Stomach (tissue), 9 donors: ENCODE results near the gene DLG2. TPM values are rescaled to one million over a fixed set of nuclear protein-coding genes. Genes with fewer than 3 reads are reported as not detected.

Experiments
- DNase-seq, 2 donors: peaks; one replicate each; pipeline versions ENCODE4 v3.0.0 to v3.0.0-alpha.2; 2013 to 2019
- H3K27ac ChIP-seq, 5 donors: fragments of 200-600 bp in 4 of 5; sonication (generic) in 4 of 5; one replicate each; pipeline ENCODE4 v1.5.1; 2013 to 2019; ENCODE audit warnings: mild to moderate bottlenecking in 1 of 5, moderate library complexity in 1 of 5
- H3K27me3 ChIP-seq, 3 donors: fragments of 200-600 bp; sonication (generic); one replicate each; pipeline ENCODE4 v1.5.1; 2017 to 2019; ENCODE audit warnings: mixed run types in 1 of 3
- H3K36me3 ChIP-seq, 4 donors: fragments of 200-600 bp; sonication (generic); 1 replicate in 3 of 4; 2 replicates in 1 of 4; pipeline ENCODE4 v1.5.1; 2016 to 2019
- H3K4me1 ChIP-seq, 4 donors: fragments of 200-600 bp; sonication (generic); one replicate each; pipeline ENCODE4 v1.5.1; 2016 to 2019
- H3K4me3 ChIP-seq, 4 donors: fragments of 200-600 bp; sonication (generic) in 3 of 4; one replicate each; pipeline ENCODE4 v1.5.1; 2016 to 2019; ENCODE audit warnings: mild to moderate bottlenecking in 1 of 4
- H3K9me3 ChIP-seq, 4 donors: fragments of 200-600 bp; sonication (generic); one replicate each; pipeline ENCODE4 v1.5.1; 2016 to 2019
- EP300 ChIP-seq: sonication (generic); formaldehyde crosslinking; IDR thresholded peaks from one replicate; pipeline ENCODE4 v1.6.1; 2017; ENCODE audit warnings: antibody characterized with exemption
- POLR2A ChIP-seq, 4 donors: fragments of 450-650 bp; IDR thresholded peaks; one replicate each; pipeline ENCODE4 v1.6.1; 2016; ENCODE audit warnings: antibody characterized with exemption in 4 of 4, control low read depth in 2 of 4, mild to moderate bottlenecking in 1 of 4, moderate library complexity in 1 of 4
- POLR2AphosphoS5 ChIP-seq, 3 donors: sonication (generic); formaldehyde crosslinking; IDR thresholded peaks; one replicate each; pipeline ENCODE4 v1.6.1; 2016; ENCODE audit warnings: antibody characterized with exemption in 3 of 3
- WGBS, 5 donors: extraction: QIAGEN DNeasy Blood & Tissue Kit in 3 of 5; methylation state at CpG; one replicate each; pipeline versions ENCODE4 v1.1.5 to v1.1.7; 2013 to 2018; 5-methylcytosine and 5-hydroxymethylcytosine counted together
- intact Hi-C: fragments of 100-400 bp; cut with DNase I; formaldehyde crosslinking; loops from one replicate; pipeline ENCODE4 v1.15.1; 2023; ENCODE audit warnings: low total_unique reads
- polyA plus RNA-seq, 3 donors: library from polyadenylated mRNA; stranded (reverse); fragments of 200-250 nt; gene quantifications; one replicate each; pipeline ENCODE4 v1.2.3, GENCODE V29; 2013
- total RNA-seq, 5 donors: library from RNA; depleted of rRNA; stranded (reverse); fragments of >200 nt; gene quantifications; one replicate each; pipeline versions ENCODE4 v1.1.0 to v1.2.3, GENCODE V29; 2014 to 2016
- TF ChIP-seq, protein P1 (sequence below), 7 experiments: fragments of 450-650 bp in 4 of 7; fragments of 200-600 bp in 3 of 7; sonication (generic) in 3 of 7; IDR thresholded peaks; one replicate each; pipeline ENCODE4 v1.5.1; 2016 to 2019; ENCODE audit warnings: antibody characterized with exemption in 7 of 7, control low read depth in 2 of 7, mild to moderate bottlenecking in 1 of 7
- donor health status: healthy with polysubstance abuse.
- donor health status: Bipolar disorder and iron deficiency.
- donor health status: healthy.

DLG2 gene
- total and polyA plus RNA-seq, 8 donors = 1.3 to 19.1 (median 3.5) TPM

DNA sequence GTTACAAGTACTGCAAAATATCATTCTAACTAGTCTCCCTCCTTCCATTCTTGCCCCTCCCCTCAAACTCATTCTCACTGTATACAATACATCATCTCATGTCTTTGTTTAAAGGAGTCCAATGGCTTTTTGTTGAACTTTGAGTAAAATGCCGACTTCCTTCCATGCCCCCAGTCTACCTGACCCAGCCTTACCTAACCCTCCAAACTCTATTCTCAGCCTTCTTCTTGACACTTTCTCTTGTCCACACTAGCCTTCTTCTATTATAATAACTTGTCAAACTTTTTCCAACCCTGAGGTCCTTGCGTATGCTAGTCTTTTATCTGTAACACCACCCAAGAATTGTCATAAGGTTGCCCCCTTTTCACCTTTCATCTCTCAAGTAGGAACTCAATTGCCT lies 1329.6 kb downstream of the DLG2 start:
- 87 to 96% (median 92%) methylated on average over 2 of the region's 2 CpGs for WGBS, 5 donors
- Histone ChIP-seq H3K36me3 (no peaks in the 10 kb centered on the region), H3K27ac (no peak overlapping the region), H3K27me3 (no peaks in the 10 kb centered on the region), H3K4me3 (no peak overlapping the region), H3K4me1 (no peaks in the 10 kb centered on the region), H3K9me3 (no peaks in the 10 kb centered on the region)
- intact Hi-C loops = no loop called here
- no peak for TF ChIP-seq POLR2A (IDR thresholded peaks at IDR 0.05)
- TF ChIP-seq POLR2AphosphoS5 (IDR thresholded peaks at IDR 0.05) = no peak
- TF ChIP-seq, protein P1, sequence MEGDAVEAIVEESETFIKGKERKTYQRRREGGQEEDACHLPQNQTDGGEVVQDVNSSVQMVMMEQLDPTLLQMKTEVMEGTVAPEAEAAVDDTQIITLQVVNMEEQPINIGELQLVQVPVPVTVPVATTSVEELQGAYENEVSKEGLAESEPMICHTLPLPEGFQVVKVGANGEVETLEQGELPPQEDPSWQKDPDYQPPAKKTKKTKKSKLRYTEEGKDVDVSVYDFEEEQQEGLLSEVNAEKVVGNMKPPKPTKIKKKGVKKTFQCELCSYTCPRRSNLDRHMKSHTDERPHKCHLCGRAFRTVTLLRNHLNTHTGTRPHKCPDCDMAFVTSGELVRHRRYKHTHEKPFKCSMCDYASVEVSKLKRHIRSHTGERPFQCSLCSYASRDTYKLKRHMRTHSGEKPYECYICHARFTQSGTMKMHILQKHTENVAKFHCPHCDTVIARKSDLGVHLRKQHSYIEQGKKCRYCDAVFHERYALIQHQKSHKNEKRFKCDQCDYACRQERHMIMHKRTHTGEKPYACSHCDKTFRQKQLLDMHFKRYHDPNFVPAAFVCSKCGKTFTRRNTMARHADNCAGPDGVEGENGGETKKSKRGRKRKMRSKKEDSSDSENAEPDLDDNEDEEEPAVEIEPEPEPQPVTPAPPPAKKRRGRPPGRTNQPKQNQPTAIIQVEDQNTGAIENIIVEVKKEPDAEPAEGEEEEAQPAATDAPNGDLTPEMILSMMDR (IDR thresholded peaks at IDR 0.05) = no peak
- no peak for TF ChIP-seq EP300
- no peak for DNase-seq

DNA sequence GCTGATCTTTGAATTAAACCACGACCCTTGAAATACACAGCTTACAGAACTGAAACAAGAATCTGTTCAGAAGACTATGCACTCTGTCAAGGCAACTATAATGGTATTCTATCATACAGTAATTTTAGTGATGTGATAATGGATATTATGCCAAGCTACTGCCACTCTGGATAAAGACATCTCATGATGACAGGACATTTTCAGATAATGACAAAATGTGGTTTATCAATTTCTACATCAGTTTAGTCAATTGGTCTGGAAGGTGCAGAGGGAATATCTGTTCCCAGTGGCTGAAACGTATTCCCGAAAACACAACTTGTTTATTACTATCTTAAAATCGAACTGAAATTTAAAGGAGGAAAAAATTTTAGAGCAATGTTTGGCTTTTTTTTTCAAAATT lies 1331.3 kb downstream of the DLG2 start:
- intact Hi-C loops = no loop called here
- TF ChIP-seq POLR2AphosphoS5 (IDR thresholded peaks at IDR 0.05) (no peak), POLR2A (IDR thresholded peaks at IDR 0.05) (no peak), EP300 (no peak)
- TF ChIP-seq, protein P1 (IDR thresholded peaks at IDR 0.05) = no peak
- H3K27me3 ChIP-seq = no peaks in the 10 kb centered on the region
- WGBS, 5 donors = 77 to 87% (median 84%) methylated on average over 4 of the region's 4 CpGs
- no peak overlapping the region for H3K27ac ChIP-seq
- no peak overlapping the region for H3K4me3 ChIP-seq
- H3K4me1 ChIP-seq = no peaks in the 10 kb centered on the region
- H3K9me3 ChIP-seq = no peaks in the 10 kb centered on the region
- no peak for DNase-seq
- no peaks in the 10 kb centered on the region for H3K36me3 ChIP-seq

DNA sequence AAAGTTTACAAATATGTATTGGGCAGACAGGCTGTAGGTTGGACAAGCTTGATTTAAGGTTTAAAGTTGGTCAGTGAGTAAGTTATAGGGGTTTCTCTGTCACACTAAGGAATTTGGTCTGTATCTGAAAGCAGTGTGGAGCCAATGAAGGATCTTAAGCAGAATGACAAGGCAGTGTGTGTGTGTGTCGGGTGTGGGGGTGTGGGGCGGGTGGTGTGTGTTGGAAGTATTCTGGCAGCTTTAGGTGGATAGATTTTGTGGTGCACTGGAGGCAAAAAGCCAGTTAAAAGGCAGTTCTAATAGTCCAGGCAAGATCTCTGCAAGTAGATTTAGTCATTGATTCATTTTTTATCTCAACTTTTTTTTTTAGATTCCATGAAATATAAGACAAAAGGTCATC lies 1334.2 kb downstream of the DLG2 start:
- H3K4me3 ChIP-seq = no peak overlapping the region
- intact Hi-C loops = no loop called here

DNA sequence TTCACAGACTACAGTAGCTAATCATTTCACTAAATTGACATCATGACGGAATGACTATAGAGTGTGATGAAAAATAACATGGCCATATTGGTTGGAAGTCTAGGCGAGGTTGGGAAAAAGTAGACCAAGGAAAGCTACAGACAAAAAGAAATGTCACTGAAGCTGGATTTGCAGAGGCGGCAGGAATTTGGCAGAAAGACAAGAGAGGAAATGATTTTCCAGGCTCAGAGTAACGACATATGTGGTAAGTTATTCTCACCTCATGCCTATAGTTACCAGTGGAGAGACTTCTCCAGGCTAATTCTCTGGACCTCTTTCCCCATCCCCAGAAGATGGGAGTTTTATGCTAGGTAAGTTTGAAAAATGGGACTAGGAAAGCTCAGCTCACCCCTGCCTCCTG lies 1335.1 kb downstream of the DLG2 start:
- Histone ChIP-seq H3K4me3 (no peak overlapping the region), H3K27ac (no peak overlapping the region), H3K36me3 (no peaks in the 10 kb centered on the region), H3K9me3 (no peaks in the 10 kb centered on the region), H3K27me3 (no peaks in the 10 kb centered on the region), H3K4me1 (no peaks in the 10 kb centered on the region)
- TF ChIP-seq POLR2A (IDR thresholded peaks at IDR 0.05) = no peak
- TF ChIP-seq, protein P1 (IDR thresholded peaks at IDR 0.05) = no peak
- no peak for TF ChIP-seq EP300
- TF ChIP-seq POLR2AphosphoS5 (IDR thresholded peaks at IDR 0.05) = no peak
- DNase-seq = no peak
- 59 to 77% (median 62%) methylated on average over 4 of the region's 4 CpGs for WGBS, 5 donors
- intact Hi-C loops = no loop called here

More for the DNA sequence above, 1334.2 kb downstream of the DLG2 start:
- Histone ChIP-seq H3K27me3 (no peaks in the 10 kb centered on the region), H3K27ac (no peak overlapping the region), H3K36me3 (no peaks in the 10 kb centered on the region), H3K4me1 (no peaks in the 10 kb centered on the region), H3K9me3 (no peaks in the 10 kb centered on the region)
- TF ChIP-seq EP300 (no peak), POLR2A (IDR thresholded peaks at IDR 0.05) (no peak), POLR2AphosphoS5 (IDR thresholded peaks at IDR 0.05) (no peak)
- TF ChIP-seq, protein P1 (IDR thresholded peaks at IDR 0.05) = no peak
- DNase-seq = no peak
- WGBS, 5 donors = 44 to 75% (median 56%) methylated on average over 2 of the region's 2 CpGs
